Cardiac fibroblast (primary cell): Measurements from ENCODE around the gene DOK5.
A peak's percentile ranks its signal among the peaks of the same experiment; 100 is the strongest.

Experiments used
- DNase-seq, 2 donors: peaks; one replicate each; pipeline versions ENCODE4 v3.0.0 to v3.0.0-alpha.2; 2010; ENCODE audit warnings: low read depth in 2 of 2
- H3K4me3 ChIP-seq, 2 donors: replicated peaks in 1 of 2; 1 replicate in 1 of 2; 2 replicates in 1 of 2; pipeline ENCODE4 v1.5.1; 2011; ENCODE audit warnings: low read depth in 2 of 2, low read length in 2 of 2, mild to moderate bottlenecking in 2 of 2, moderate library complexity in 1 of 2
- CTCF ChIP-seq: IDR thresholded peaks from one replicate; pipeline ENCODE4 v1.5.1; 2011; ENCODE audit warnings: low read depth, mild to moderate bottlenecking, low read length, inconsistent platforms

The DOK5 gene

GRCh38 chr20:54554006-54554405, 78.6 kb downstream of the DOK5 start:
- TF ChIP-seq CTCF = no peak
- no peak for DNase-seq
- H3K4me3 ChIP-seq = no peak overlapping the region

GRCh38 chr20:54555150-54555549, 79.8 kb downstream of the DOK5 start:
- DNase-seq = no peak
- no peak overlapping the region for H3K4me3 ChIP-seq
- no peak for TF ChIP-seq CTCF

- no peak for TF ChIP-seq CTCF
- no peak for DNase-seq
- no peak overlapping the region for H3K4me3 ChIP-seq
Measured at GRCh38 chr20:54556406-54556805, 81.0 kb downstream of the DOK5 start.

GRCh38 chr20:54557806-54558590, 82.6 kb downstream of the DOK5 start:
- no peak for TF ChIP-seq CTCF
- peak; percentile 22 to 55 for DNase-seq

GRCh38 chr20:54559890-54560289, 84.5 kb downstream of the DOK5 start:
- TF ChIP-seq CTCF = no peak
- no peak overlapping the region for H3K4me3 ChIP-seq
- no peak for DNase-seq

More at GRCh38 chr20:54557806-54558590, 82.6 kb downstream of the DOK5 start:
- no peak overlapping the region for H3K4me3 ChIP-seq

- no peak overlapping the region for H3K4me3 ChIP-seq
- DNase-seq = peak in 1 of 2 donors; percentile 39
- TF ChIP-seq CTCF = no peak
Measured at GRCh38 chr20:54560357-54560756, 85.0 kb downstream of the DOK5 start.

GRCh38 chr20:54565255-54565654, 89.9 kb downstream of the DOK5 start:
- DNase-seq = no peak
- no peak for TF ChIP-seq CTCF

More at GRCh38 chr20:54565255-54565654, 89.9 kb downstream of the DOK5 start:
- H3K4me3 ChIP-seq = no peak overlapping the region
